Amniotic stem cell (primary cell): ENCODE data around the gene CLEC16A.
"Not testable (repeated sequence)": the region's sequence is repeated elsewhere in the genome, so short reads cannot be mapped to it uniquely, and the experiment has no call there.

Experiments used
- DNase-seq: peaks from one replicate; lab custom pipeline; 2025; lab: John Stamatoyannopoulos, UW

Gene CLEC16A

GRCh38 chr16:10926094-10926493 lies 18.3 kb upstream of the CLEC16A start:
- DNase-seq, result no peak

DNA sequence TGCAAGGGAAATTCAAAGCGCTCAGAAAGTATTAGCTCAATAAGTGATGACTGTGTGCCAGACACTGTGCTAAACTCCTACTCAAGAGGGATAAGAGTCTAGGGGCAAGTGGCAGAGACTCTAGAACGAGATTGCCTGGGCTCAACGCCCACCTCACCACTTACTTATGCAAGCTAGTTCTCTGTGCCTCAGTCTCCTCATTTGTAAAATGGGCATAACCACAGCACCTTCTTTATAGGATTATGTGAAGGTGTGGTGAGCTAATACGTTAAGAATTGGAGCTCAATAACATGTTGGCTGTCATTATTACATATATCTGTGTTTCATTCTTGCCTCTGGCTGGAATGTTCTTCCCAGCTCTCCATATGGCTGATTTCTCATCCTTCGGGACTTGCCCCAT lies 17.5 kb upstream of the CLEC16A start:
- DNase-seq, result no peak

GRCh38 chr16:10927497-10928112 lies 16.8 kb upstream of the CLEC16A start:
- DNase-seq, result no peak

GRCh38 chr16:10929097-10929496 lies 15.3 kb upstream of the CLEC16A start:
- DNase-seq, result not testable (repeated sequence)

GRCh38 chr16:10929853-10930754 lies 14.3 kb upstream of the CLEC16A start:
- no peak for DNase-seq

GRCh38 chr16:10930755-10931093 lies 13.6 kb upstream of the CLEC16A start:
- DNase-seq, result no peak

- DNase-seq, result no peak
Measured at GRCh38 chr16:10931134-10931533, 13.2 kb upstream of the CLEC16A start.

DNA sequence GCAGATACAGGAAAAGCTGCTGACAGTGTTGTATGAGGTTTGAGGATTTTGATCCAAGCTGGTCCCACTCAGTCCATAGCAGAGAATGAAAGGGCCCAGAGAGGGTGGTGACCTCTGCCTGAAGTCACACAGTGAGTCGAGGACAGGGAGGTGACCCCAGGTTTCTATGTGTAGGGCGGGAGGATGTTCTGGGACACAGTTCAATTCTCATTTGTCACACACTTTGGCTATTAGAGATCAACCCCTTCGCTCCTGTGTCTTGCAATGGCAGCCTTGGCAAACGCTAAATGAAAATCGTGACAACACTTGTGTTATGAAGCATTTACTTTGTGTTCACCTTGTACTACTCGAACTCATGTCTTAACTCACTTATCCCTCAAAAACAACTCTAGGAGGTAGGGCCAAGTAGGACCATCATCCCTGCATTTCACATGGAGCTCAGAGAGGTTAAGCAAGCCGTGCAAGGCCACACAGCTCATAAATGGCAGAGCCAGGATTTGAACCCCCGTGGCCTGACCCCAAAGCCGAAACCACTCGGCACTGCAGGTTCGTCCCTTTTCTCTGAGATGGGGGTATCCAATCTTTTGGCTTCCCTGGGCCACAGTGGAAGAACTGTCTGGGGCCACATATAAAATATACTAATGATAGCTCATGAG lies 12.3 kb upstream of the CLEC16A start:
- DNase-seq, result no peak

GRCh38 chr16:10932959-10933710 lies 11.2 kb upstream of the CLEC16A start:
- DNase-seq, result no peak

- DNase-seq, result no peak
Measured at GRCh38 chr16:10933865-10934264, 10.5 kb upstream of the CLEC16A start.

GRCh38 chr16:10934325-10935107 lies 9.8 kb upstream of the CLEC16A start:
- DNase-seq, result no peak

DNA sequence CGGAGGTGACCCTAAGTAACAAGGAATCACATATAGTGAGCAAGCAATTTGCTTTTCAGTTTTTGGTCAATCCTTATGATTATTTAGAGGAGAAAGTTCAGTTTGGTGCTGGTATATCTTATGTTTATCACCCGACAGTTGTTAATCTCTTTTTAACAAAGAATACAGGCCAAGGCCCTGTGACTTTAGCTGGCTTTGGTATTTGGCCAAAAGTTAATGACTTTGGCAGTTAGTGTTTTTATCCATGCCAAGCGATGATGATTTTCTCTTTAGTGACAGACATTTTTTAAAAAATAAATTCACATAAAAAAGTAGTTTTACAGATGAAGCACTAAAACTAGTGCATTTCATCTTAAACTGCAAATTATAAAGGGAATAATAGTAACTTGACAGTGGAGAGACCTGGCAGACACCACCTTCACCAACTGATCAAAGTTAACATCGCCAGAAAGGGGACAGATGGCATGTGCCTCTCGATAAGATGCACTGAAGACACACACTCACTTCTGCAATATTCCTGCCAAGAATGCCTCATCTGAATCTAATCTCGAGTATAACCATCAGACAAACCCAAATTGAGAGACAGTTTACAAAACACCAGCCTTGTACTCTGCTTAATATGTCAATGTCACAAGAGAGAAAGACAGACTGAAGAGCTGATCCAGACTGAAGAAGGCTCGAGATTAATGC lies 9.0 kb upstream of the CLEC16A start:
- DNase-seq, result no peak

- DNase-seq, result no peak
Measured at GRCh38 chr16:10936272-10936984, 7.9 kb upstream of the CLEC16A start.

GRCh38 chr16:10937068-10937859 lies 7.1 kb upstream of the CLEC16A start:
- no peak for DNase-seq

DNA sequence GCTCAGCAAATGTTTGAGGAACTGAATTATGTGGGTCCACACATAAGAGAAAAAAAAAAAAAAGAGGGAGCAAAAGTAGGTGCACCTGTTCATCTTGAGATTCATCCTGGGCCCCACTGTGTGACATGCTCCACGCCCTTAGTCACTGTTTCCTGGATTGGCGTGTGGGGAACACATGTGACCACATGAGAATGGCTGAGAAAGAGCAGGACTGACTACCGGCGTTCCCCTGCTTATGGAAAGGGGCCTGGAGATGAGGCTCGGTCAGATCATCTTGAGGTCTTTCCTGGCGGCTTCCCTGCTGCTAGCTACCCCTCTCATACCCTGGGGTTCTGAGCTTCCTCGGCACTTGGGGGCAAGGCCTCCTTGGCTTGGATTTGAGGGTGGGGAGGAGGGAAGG lies 6.0 kb upstream of the CLEC16A start:
- DNase-seq, result no peak

DNA sequence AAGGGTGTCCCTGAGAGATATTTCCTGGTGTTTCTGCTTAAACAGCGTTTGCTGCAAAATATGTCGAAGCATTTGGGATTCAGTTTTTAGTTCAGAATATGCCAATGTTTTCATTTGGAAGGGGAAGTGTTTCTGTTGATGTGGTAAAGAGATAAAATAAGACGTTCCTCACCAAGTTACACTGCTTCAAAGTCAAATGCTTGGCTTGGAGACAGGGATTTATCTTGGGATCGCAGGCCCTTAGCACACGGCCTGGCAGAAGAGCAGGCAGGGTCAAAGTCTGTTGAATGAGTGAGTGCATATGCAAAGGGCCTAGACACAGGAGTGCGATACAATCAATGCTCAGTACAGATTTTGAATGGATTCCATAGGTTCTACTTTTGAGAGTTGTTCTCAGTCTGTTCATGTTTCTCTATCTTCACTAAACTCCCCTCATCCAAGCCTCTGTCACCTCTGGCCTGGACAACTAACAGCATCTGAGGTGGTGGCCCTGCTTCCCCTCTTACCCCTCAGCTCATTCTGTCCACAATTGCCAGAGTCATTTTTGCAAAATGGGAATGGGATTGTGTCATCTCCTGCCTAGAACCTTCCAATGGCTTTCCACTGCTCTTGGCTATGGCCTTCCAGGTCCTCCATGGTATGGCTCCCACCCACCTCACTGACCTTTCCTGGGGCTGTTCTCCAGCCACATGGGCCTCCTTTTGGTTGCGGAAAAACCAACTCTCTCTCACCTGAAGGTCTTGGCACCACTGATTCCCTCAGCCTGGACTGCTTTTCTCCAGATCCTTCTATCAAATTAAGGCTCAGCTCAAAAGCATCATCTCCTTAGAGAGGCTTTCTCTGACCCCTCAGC lies 5.3 kb upstream of the CLEC16A start:
- DNase-seq, result no peak

DNA sequence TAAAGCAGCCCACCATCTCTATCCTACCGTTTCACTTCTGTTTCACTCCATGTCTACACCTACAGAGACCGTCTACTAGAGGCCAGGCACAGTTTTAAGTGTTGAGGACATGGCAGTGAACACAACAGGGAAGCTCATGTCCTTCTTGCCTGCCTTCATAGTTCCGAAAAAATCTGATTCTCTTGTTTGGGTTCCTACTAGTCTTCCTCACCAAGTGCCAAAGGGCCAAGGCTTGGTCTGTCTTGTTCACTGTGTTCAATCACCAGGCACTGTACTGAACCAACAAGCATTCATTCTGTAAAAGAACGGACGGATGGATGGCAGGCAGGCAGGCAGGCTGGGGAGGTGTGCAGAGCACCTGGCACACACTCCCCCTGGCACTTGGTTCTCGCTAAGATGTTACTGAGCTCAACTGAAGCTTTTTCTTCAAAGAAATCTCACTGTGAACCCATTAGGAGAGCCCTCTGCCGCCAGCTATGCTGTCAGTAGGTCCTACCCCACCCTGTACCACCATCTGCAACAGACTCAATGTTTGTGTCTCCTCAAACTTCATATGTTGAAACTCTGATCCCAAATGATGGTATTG lies 4.6 kb upstream of the CLEC16A start:
- no peak for DNase-seq

GRCh38 chr16:10940501-10941079 lies 3.8 kb upstream of the CLEC16A start:
- DNase-seq, result no peak
